ENCODE data around the gene BEND7. TPM values are rescaled to one million over a fixed set of nuclear protein-coding genes. Genes with fewer than 3 reads are reported as not detected.

Gene BEND7
- total and polyA plus RNA-seq, 2 of the 8 experiments (the other 6 are each of a cell fraction or from before 2014, with no cell fraction given) = 1.9 to 8.2 TPM

DNA sequence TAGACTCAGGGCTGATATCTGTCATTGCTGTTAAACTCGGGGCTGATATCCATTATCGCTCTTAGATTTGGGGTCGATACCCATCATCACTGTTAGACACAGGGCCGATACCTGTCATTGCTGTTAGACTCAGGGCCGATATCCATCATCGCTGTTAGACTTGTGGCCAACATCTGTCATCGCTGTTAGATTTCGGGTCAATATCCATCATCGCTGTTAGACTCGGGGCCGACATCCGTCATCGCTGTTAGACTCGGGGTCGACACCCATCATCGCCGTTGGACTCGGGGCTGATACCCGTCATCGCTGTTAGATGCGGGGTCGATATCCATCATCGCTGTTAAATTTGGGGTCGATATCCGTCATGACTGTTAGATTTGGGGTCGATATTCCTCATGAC lies 54.8 kb downstream of the BEND7 start (continued):
- TF ChIP-seq CHD7 (IDR thresholded peaks at IDR 0.05; ENCODE audit: insufficient replicate concordance, low read length) (no peak), POLR2A (IDR thresholded peaks at IDR 0.05; ENCODE audit: control extremely low read depth in 1 of 2, low read depth in 2 of 2, low read length in 2 of 2) (no peak), TCF12 (IDR thresholded peaks at IDR 0.05; ENCODE audit: low read depth, low read length) (no peak), BCL11A (IDR thresholded peaks at IDR 0.05; ENCODE audit: low read depth in 2 of 2, low read length in 2 of 2) (no peak), SRF (IDR thresholded peaks at IDR 0.05; ENCODE audit: low read depth, low read length) (no peak), SIRT6 (IDR thresholded peaks at IDR 0.05; ENCODE audit: low read length) (no peak), ATF2 (IDR thresholded peaks at IDR 0.05; ENCODE audit: low read length) (no peak), CTBP2 (IDR thresholded peaks at IDR 0.05; ENCODE audit: borderline replicate concordance, insufficient read depth, insufficient read length, low read length) (no peak)
